ENCODE data around the gene ODAD4. TPM values are rescaled to one million over a fixed set of nuclear protein-coding genes. Genes with fewer than 3 reads are reported as not detected.
"Not testable (repeated sequence)": the region's sequence is repeated elsewhere in the genome, so short reads cannot be mapped to it uniquely, and the experiment has no call there.

The ODAD4 gene
- total RNA-seq, 2 experiments from 2014 or later, result 1.1 to 1.3 TPM

GRCh38 chr17:41928693-41929251 is 1.6 kb upstream of the ODAD4 start:
- DNase-seq (ENCODE audit: low spot score), result no peak
- ChIA-PET POLR2A (interaction anchor here (0.6 to 1.4 kb wide), 2 partner anchors 10 to 105 kb away, joined by 3 to 4 read pairs; partner anchors contain the start of gene ACLY), CTCF (ENCODE audit: unreplicated experiment) (no interaction called here)
- TF ChIP-seq CTCF (conservative IDR thresholded peaks at IDR 0.05; ENCODE audit: low read length), result no peak
- TF ChIP-seq EZH2phosphoT487 (IDR thresholded peaks at IDR 0.05; ENCODE audit: borderline replicate concordance, low read depth, low read length), result no peak
- H3K9me2 ChIP-seq (ENCODE audit: insufficient read depth, low read length), result no peaks in the 10 kb centered on the region
- H3K9me3 ChIP-seq (ENCODE audit: low read length), result no peaks in the 10 kb centered on the region
- H4K20me1 ChIP-seq (ENCODE audit: insufficient read depth, low read length), result no peaks in the 10 kb centered on the region
- intact Hi-C loops (cut with micrococcal nuclease; ENCODE audit: unreplicated experiment), result no loop called here
- no TSS peak for BruUV-seq (replicated peaks)
- no peak overlapping the region for H3K27ac ChIP-seq (ENCODE audit: low read depth, low read length, poor library complexity, severe bottlenecking)
- H3K36me3 ChIP-seq (ENCODE audit: insufficient read depth, low read length), result no peaks in the 10 kb centered on the region
- peak overlapping the region; percentile 71 for H3K4me3 ChIP-seq (ENCODE audit: low read depth, low read length, poor library complexity, severe bottlenecking)
- peaks cover 7% of the 10 kb centered on the region; the same call in 1 of the 2 replicates for H3K79me2 ChIP-seq (ENCODE audit: insufficient read depth, low read depth, low read length)
- no peak overlapping the region for H2AFZ ChIP-seq (ENCODE audit: low read length)
- H3K4me2 ChIP-seq (ENCODE audit: low read length), result peak overlapping the region; percentile 91; the same call in 1 of the 2 replicates
- peaks cover 21% of the 10 kb centered on the region for H3K4me1 ChIP-seq (ENCODE audit: insufficient read depth, low read length, poor library complexity, severe bottlenecking)

GRCh38 chr17:41930833-41931156 is 378 bp downstream of the ODAD4 start:
- peak overlapping the region; percentile 91 for H3K4me2 ChIP-seq (ENCODE audit: low read length)
- H4K20me1 ChIP-seq (ENCODE audit: insufficient read depth, low read length); H3K79me2 ChIP-seq (ENCODE audit: insufficient read depth, low read depth, low read length); H3K36me3 ChIP-seq (ENCODE audit: insufficient read depth, low read length); BruUV-seq (replicated peaks); intact Hi-C loops (cut with micrococcal nuclease; ENCODE audit: unreplicated experiment); H3K27ac ChIP-seq (ENCODE audit: low read depth, low read length, poor library complexity, severe bottlenecking); DNase-seq (ENCODE audit: low spot score); H3K9me3 ChIP-seq (ENCODE audit: low read length); H3K9me2 ChIP-seq (ENCODE audit: insufficient read depth, low read length): not testable (repeated sequence)
- H3K4me1 ChIP-seq (ENCODE audit: insufficient read depth, low read length, poor library complexity, severe bottlenecking), result peaks cover 18% of the 10 kb centered on the region
- peak overlapping the region; percentile 71 for H3K4me3 ChIP-seq (ENCODE audit: low read depth, low read length, poor library complexity, severe bottlenecking)
- POLR2A ChIA-PET, result interaction anchor here (0.8 to 1.3 kb wide), 3 partner anchors 9 to 41 kb away, joined by 3 to 4 read pairs (median 3); no protein-coding TSS in a partner anchor
- H2AFZ ChIP-seq (ENCODE audit: low read length), result peak overlapping the region; percentile 82; the same call in 1 of the 2 replicates
- CTCF ChIA-PET (ENCODE audit: unreplicated experiment), result interaction anchor here (0.6 to 1.1 kb wide), 2 partner anchors 32 to 183 kb away, joined by 3 to 4 read pairs; no protein-coding TSS in a partner anchor

- POLR2A ChIA-PET, result interaction anchor here (1.7 kb wide), 1 partner anchor 13 kb away, joined by 4 read pairs; the partner anchor contains the start of gene ACLY
- intact Hi-C loops (cut with micrococcal nuclease; ENCODE audit: unreplicated experiment); H2AFZ ChIP-seq (ENCODE audit: low read length); H3K4me3 ChIP-seq (ENCODE audit: low read depth, low read length, poor library complexity, severe bottlenecking); H3K27ac ChIP-seq (ENCODE audit: low read depth, low read length, poor library complexity, severe bottlenecking); H4K20me1 ChIP-seq (ENCODE audit: insufficient read depth, low read length); H3K36me3 ChIP-seq (ENCODE audit: insufficient read depth, low read length); DNase-seq (ENCODE audit: low spot score); H3K9me2 ChIP-seq (ENCODE audit: insufficient read depth, low read length); CTCF ChIA-PET (ENCODE audit: unreplicated experiment); BruUV-seq (replicated peaks); H3K79me2 ChIP-seq (ENCODE audit: insufficient read depth, low read depth, low read length); H3K9me3 ChIP-seq (ENCODE audit: low read length); H3K4me2 ChIP-seq (ENCODE audit: low read length): not testable (repeated sequence)
- peaks cover 18% of the 10 kb centered on the region for H3K4me1 ChIP-seq (ENCODE audit: insufficient read depth, low read length, poor library complexity, severe bottlenecking)
Measured at GRCh38 chr17:41931715-41932114, 1.3 kb downstream of the ODAD4 start.
